ENCODE measurements around the gene FAM43B. TPM values are rescaled to one million over a fixed set of nuclear protein-coding genes. Genes with fewer than 3 reads are reported as not detected.

FAM43B gene
- total RNA-seq, 1 experiment from 2014 or later = 2.9 TPM

- TF ChIP-seq, protein P1, sequence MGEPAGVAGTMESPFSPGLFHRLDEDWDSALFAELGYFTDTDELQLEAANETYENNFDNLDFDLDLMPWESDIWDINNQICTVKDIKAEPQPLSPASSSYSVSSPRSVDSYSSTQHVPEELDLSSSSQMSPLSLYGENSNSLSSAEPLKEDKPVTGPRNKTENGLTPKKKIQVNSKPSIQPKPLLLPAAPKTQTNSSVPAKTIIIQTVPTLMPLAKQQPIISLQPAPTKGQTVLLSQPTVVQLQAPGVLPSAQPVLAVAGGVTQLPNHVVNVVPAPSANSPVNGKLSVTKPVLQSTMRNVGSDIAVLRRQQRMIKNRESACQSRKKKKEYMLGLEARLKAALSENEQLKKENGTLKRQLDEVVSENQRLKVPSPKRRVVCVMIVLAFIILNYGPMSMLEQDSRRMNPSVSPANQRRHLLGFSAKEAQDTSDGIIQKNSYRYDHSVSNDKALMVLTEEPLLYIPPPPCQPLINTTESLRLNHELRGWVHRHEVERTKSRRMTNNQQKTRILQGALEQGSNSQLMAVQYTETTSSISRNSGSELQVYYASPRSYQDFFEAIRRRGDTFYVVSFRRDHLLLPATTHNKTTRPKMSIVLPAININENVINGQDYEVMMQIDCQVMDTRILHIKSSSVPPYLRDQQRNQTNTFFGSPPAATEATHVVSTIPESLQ (CRISPR knock-in tag; IDR thresholded peaks at IDR 0.05) = no peak
- TF ChIP-seq ZMAT4 (CRISPR knock-in tag; IDR thresholded peaks at IDR 0.05) (no peak), E2F4 (CRISPR knock-in tag; IDR thresholded peaks at IDR 0.05; ENCODE audit: borderline replicate concordance, low read depth) (no peak), ZNF396 (CRISPR knock-in tag; IDR thresholded peaks at IDR 0.05; ENCODE audit: borderline replicate concordance) (no peak), KAT7 (CRISPR knock-in tag; IDR thresholded peaks at IDR 0.05; ENCODE audit: borderline replicate concordance) (no peak), SOX15 (CRISPR knock-in tag; IDR thresholded peaks at IDR 0.05) (no peak), RORB (CRISPR knock-in tag; IDR thresholded peaks at IDR 0.05) (no peak), TP53 (CRISPR knock-in tag; IDR thresholded peaks at IDR 0.05) (no peak)
- TF ChIP-seq, protein P2, sequence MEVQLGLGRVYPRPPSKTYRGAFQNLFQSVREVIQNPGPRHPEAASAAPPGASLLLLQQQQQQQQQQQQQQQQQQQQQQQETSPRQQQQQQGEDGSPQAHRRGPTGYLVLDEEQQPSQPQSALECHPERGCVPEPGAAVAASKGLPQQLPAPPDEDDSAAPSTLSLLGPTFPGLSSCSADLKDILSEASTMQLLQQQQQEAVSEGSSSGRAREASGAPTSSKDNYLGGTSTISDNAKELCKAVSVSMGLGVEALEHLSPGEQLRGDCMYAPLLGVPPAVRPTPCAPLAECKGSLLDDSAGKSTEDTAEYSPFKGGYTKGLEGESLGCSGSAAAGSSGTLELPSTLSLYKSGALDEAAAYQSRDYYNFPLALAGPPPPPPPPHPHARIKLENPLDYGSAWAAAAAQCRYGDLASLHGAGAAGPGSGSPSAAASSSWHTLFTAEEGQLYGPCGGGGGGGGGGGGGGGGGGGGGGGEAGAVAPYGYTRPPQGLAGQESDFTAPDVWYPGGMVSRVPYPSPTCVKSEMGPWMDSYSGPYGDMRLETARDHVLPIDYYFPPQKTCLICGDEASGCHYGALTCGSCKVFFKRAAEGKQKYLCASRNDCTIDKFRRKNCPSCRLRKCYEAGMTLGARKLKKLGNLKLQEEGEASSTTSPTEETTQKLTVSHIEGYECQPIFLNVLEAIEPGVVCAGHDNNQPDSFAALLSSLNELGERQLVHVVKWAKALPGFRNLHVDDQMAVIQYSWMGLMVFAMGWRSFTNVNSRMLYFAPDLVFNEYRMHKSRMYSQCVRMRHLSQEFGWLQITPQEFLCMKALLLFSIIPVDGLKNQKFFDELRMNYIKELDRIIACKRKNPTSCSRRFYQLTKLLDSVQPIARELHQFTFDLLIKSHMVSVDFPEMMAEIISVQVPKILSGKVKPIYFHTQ (CRISPR knock-in tag; IDR thresholded peaks at IDR 0.05) = no peak
Observed at GRCh38 chr1:20555758-20556120, 3.4 kb downstream of the FAM43B start (continued).

DNA sequence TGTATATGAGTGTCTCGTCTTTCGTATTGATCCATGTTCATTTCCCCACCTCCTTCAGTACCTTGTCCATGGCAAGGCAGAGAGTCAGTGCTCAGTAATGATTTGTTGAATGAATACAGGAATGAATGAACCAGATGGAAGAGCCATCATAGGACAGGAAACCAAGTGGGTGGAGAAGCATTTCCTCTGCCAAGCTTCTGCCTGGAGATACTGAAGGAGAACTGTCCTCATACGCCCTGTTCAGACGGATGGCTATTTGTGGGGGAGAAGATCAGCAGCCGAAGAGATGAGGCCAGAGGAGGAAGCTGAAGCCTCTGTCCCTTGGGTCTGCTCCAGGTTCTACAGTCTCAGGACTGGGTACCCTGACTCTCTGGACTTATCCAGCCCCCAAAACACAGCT is 5.8 kb downstream of the FAM43B start:
- Mint-ChIP-seq H3K4me3 (no peak overlapping the region), H3K27me3 (ENCODE audit: low read depth) (peaks cover 19% of the 10 kb centered on the region), H3K9me3 (peaks cover 8% of the 10 kb centered on the region; the same call in 1 of the 2 replicates), H3K27ac (no peak overlapping the region), H3K4me1 (peaks cover 8% of the 10 kb centered on the region), H3K36me3 (no peaks in the 10 kb centered on the region)
- DNase-seq (ENCODE audit: low spot score) = no peak
- ChIA-PET CTCF (interaction anchor here (3.2 kb wide), 1 partner anchor 17 kb away, joined by 15 read pairs; no protein-coding TSS in a partner anchor), POLR2A (no interaction called here)
- ATAC-seq = no peak
- TF ChIP-seq, protein P3, sequence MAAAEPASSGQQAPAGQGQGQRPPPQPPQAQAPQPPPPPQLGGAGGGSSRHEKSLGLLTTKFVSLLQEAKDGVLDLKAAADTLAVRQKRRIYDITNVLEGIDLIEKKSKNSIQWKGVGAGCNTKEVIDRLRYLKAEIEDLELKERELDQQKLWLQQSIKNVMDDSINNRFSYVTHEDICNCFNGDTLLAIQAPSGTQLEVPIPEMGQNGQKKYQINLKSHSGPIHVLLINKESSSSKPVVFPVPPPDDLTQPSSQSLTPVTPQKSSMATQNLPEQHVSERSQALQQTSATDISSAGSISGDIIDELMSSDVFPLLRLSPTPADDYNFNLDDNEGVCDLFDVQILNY (CRISPR knock-in tag; IDR thresholded peaks at IDR 0.05) = no peak
- TF ChIP-seq SOX15 (CRISPR knock-in tag; IDR thresholded peaks at IDR 0.05) (no peak), RORB (CRISPR knock-in tag; IDR thresholded peaks at IDR 0.05) (no peak)

- no peak for ATAC-seq
- Mint-ChIP-seq H3K9me3 (peaks cover 8% of the 10 kb centered on the region; the same call in 1 of the 2 replicates), H3K36me3 (no peaks in the 10 kb centered on the region), H3K4me3 (no peak overlapping the region), H3K27ac (no peak overlapping the region), H3K4me1 (no peaks in the 10 kb centered on the region), H3K27me3 (ENCODE audit: low read depth) (peaks cover 30% of the 10 kb centered on the region)
- TF ChIP-seq USF2 (CRISPR knock-in tag; IDR thresholded peaks at IDR 0.05) (peak; percentile 36; the same call in 1 of the 2 replicates), JUN (CRISPR knock-in tag; IDR thresholded peaks at IDR 0.05) (no peak)
- POLR2A ChIA-PET = no interaction called here
- DNase-seq (ENCODE audit: low spot score) = no peak
- CTCF ChIA-PET = interaction anchor here (3.2 kb wide), 1 partner anchor 14 kb away, joined by 15 read pairs; no protein-coding TSS in a partner anchor
Observed at GRCh38 chr1:20560966-20561365, 8.6 kb downstream of the FAM43B start.

Data from WTC11 (cell line).